ENCODE data around the gene CCDC178.
"Not testable (repeated sequence)": the region's sequence is repeated elsewhere in the genome, so short reads cannot be mapped to it uniquely, and the experiment has no call there.

CCDC178 gene

DNA sequence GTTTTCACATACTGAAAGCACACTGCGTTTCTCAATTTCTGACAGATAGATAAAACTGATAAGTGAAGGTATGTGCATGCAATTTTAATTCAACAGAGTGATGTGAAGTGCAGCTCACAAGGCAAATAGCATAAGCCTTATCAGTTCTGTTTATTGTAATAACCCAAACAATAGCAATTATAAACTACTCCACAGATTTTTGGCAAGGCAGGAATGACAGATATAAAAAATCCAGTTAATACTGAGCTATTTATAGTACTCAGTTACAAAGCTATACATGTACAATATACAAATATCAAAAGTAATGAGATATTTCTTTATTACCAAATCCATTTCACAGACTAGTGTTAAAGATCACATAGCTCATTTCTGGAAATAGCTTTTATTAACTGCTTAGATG, 456.8 kb downstream of the CCDC178 start:
- no peak for DNase-seq (ENCODE audit: low spot score)

DNA sequence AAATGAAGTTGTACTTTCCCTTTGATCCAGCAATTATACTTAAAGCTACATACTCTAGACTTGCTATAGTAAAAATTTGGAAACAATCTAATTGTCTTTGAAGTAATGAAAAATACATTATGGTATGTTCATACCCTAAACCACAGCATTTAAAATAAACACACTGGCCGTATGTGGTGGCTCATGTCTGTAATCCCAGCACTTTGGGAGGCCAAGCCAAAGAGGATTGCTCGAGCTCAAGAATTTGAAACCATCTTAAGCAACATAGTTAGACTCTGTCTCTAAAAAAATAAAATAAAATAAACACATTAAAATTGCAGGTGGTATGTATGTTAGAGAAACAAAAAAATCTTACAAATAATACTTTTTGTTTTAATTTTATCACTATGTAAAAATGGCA, 459.6 kb downstream of the CCDC178 start:
- no peak for DNase-seq (ENCODE audit: low spot score)

- DNase-seq (ENCODE audit: low spot score): no peak
Observed at GRCh38 chr18:32975501-32975900, 465.0 kb downstream of the CCDC178 start.

DNA sequence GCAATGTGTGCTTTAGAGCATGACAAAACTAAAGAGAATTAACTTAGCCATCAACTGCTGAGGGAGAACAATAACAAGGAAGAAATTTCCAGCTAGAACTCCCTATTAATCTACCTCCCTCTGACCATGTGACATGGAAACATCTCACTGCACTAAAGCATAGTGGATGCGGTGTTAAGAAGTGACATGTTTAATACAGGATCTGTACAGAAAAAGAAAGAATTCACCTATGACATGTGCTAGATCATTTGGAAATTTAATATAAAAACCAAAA, 465.4 kb downstream of the CCDC178 start:
- no peak for DNase-seq (ENCODE audit: low spot score)

- DNase-seq (ENCODE audit: low spot score): no peak
Observed at GRCh38 chr18:32974421-32975162, 465.9 kb downstream of the CCDC178 start.

GRCh38 chr18:32968248-32968647, 472.3 kb downstream of the CCDC178 start:
- DNase-seq (ENCODE audit: low spot score): no peak

DNA sequence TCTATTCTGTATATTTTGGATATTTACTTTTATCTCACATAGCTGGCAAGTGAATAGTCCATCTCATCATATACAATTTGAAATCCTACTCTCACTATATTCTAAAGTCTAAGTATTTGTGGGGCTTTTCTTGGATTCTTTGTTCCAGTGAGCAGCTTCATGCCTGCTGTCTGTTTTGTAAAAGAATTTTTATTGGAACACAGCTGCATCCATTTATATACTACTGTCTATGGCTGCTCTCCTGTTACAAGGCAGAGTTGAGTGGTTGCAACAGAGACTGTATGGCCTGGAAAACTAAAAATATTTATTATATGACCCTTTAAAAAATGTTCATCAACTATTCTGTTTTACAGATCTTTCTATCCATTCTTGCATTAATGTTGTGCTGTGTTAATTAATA, 474.4 kb downstream of the CCDC178 start:
- no peak for DNase-seq (ENCODE audit: low spot score)

GRCh38 chr18:32961538-32961937, 479.0 kb downstream of the CCDC178 start:
- no peak for DNase-seq (ENCODE audit: low spot score)

DNA sequence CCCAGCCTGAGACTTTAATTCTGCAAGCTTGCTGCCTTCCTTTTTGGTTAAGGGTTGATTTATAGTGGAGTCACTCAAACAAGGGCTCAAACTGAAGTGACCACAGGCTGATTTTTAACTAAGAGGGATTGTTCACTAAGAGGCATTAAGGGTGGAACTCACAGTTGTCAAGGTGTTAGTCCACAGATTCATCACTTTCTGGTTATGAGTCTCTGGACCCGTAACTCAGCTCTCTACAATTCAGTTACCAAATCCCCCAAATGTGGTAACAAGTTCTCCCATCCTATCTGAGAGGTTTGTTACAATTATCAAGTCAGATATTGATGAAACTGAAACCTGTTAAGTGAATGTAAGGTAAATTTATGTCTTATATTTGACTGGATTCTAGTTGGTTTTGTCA, 481.8 kb downstream of the CCDC178 start:
- no peak for DNase-seq (ENCODE audit: low spot score)

GRCh38 chr18:32956591-32957315, 483.8 kb downstream of the CCDC178 start:
- no peak for DNase-seq (ENCODE audit: low spot score)

- DNase-seq (ENCODE audit: low spot score): not testable (repeated sequence)
Observed at GRCh38 chr18:32952318-32952717, 488.2 kb downstream of the CCDC178 start.

GRCh38 chr18:32937597-32937996, 502.9 kb downstream of the CCDC178 start:
- DNase-seq (ENCODE audit: low spot score): no peak

DNA sequence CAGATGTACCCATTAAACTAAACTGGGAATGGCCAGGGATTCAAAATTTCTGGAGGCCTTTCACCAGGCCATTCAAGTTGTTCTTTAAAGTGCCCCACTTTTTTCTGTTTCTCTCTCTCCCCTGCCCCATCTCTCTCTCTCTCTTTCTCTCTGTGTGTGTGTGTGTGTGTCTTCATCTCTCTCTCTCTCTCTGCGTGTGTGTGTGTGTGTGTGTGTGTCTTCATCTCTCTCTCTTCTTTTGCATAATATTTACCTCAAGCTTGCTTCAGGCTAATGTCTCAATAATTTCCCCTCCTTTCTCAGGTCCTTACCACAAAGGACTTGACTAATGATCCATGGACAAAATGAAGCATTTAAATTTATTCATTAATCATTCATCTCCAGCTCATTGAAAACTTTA, 503.5 kb downstream of the CCDC178 start:
- no peak for DNase-seq (ENCODE audit: low spot score)

DNA sequence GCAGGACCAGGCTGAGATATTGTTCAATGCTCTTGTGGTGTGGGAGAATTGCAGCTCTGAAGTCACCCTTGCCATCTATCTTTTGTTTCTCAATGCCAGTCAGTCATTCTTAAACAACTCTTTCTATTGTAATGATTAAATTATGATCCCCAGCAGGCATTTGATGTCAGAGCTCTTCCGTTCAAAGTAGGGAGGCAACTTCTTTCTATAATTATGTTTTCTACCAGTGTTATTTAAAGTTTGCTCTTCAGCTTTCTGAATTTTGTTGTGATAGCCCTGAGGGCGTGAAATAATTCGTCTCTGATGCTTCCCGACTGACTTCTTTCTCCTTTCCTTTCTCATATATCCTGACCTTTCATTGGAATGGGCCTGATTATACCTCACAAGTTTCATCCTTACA, 506.3 kb downstream of the CCDC178 start:
- DNase-seq (ENCODE audit: low spot score): no peak

DNA sequence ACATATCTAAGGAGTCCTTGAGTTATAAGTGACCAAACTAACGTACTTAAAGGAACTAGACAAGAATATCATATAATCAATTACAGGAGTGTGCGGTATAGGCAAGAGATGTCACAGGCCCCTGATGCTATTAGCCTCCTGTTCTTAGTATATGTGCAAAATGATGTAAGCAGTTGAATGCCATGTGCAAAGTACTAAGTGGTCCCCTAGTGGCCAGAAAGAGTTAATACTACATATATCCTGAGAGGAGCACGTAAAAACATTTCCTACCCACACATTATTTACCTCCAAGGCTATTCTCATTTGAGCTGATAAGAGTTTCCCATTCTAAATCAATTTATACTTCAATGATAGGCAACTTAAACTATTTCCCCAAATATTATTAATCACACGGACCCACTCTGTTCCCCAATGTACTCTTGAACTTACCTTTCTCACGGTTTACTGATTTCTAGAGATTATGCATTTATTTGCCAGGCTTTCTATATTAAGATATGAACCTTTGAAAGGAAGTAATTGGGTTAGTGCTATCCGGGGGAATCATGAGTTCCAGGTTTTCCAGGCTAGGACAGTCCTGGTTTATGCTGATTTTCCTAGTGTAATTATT, 509.7 kb downstream of the CCDC178 start:
- DNase-seq (ENCODE audit: low spot score): no peak

DNA sequence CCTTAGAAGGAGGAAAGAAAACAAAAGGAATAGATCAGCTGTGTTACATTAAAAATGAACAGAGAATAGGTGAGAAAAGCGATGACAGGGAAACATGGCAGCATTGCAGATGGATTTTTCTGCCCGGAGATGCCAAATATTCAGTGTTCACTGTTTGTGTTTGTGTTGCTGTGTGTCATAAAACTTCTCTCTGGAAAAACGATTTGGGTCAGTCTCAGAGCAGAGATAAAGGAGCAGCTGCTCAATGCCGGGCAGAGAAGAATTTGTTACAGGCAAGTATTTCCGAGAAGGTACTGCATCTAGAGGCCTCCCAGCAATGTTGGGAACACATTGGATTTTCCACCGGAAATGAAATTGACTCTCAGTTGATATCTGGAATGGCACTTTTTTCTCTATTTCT, 511.3 kb downstream of the CCDC178 start:
- DNase-seq (ENCODE audit: low spot score): no peak

DNA sequence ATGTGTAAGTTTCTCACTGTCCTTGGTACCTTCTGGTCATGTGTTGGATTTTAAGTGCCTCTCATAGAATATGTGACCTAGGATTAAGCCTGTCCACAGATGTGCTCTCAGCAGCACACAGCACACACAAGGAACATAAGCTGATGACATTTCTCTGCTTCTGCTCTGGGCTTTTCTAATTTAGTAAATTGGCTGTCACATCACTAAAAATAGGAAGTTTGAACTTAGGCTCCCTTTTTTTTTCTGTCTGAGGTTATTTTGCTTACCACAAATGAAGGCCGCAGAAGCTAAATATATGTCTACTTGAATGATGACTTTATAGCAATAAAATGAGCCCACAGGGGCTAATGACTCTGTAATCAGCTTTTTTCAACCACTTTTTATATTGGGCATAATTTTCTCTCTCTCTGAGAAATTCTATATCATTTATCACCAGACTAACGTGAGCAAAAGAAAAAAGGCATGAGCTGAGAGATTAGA, 517.5 kb downstream of the CCDC178 start:
- no peak for DNase-seq (ENCODE audit: low spot score)

DNA sequence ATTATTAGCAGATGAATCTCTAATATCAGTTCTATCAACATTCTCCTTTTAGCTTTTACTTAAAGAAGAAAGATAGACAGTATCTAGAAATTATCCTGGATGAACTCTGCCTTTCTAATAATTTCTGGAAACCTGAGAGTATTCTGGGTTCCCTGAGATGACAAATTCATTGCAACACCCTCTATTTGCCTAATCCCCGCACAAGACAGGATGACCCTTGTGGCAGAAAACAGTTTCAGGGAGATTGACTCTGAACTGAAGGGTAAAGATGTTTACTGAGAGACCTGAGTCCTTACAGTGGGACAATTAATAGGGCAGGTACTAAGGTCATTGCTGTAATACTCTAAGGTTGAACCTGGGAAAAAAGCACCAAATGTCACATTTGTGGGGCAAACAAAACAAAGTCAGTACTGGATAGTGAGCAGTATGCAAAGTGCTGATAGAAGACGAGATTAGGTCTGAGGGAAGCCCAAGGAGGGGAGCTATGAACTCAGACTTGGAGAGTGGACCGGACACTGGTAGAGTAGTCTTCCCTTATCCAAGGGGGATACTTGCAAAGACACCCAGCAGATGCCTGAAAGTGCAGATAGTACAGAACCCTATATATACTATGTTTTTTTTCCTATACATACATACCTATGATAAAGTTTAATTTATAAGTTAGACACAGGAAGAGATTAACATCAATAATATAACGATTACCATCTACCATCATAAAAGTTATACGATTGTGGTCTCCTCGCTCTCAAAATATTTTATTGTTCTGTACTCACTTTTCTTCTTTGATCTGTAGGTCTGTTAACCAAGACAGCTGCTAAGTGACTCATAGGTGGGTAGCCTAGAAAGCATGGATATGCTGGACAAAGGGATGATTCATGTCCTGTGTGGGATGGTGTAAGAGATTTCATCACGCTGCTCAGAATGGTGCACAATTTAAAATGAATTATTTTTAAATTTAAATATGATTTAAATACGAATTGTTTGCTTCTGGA, 519.4 kb downstream of the CCDC178 start:
- no peak for DNase-seq (ENCODE audit: low spot score)

DNA sequence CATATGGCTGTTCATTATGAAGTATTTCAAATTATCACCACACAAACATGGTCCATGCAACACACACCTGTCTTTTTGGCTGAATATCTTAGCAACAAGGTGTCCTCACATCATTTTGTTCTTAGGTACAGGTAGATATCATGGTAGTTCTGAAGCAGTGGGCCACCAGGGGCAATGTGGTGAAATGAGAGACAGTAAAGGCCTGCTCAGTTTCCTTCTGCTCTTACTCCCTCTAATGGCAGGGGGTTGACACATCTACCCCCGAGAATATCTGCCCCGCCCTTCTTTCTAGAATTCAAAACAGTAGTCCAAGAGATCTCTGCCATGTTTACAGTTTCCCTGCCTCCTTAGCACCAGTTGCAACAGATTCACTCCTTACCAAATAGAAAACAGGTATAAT, 520.7 kb downstream of the CCDC178 start:
- no peak for DNase-seq (ENCODE audit: low spot score)

GRCh38 chr18:32918692-32919250, 521.8 kb downstream of the CCDC178 start:
- no peak for DNase-seq (ENCODE audit: low spot score)

GRCh38 chr18:32915516-32915915, 525.0 kb downstream of the CCDC178 start:
- DNase-seq (ENCODE audit: low spot score): no peak
